ENCODE measurements around the gene CNTNAP5.

DNA sequence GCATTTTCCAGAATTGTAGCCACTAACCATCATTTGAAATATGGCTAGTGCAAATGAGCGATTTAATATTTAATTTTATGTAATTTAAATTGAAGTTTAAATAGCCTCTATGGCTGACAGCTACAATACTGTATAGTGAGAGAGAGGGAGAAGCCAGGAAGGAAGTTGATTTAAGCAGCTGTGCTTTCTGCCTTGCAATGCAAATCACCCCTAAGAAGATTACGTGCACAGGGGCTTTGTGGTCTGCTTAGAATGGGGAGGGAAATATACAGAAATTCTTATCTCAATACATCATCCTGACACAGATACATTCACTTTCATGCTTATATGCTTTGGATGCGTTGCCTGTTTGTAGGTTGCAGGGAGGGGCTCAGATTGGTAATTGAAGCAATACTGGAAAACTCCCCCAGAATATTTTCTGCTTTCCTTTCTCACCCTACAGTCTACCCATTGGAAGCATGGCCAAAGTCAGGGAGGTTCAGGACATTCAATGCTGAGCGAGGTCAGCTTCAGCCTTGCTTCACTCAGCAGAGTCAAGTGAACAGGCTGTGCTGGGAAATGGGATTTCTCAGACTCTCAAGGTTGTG lies 674.0 kb downstream of the CNTNAP5 start:
- TF ChIP-seq, protein P1, sequence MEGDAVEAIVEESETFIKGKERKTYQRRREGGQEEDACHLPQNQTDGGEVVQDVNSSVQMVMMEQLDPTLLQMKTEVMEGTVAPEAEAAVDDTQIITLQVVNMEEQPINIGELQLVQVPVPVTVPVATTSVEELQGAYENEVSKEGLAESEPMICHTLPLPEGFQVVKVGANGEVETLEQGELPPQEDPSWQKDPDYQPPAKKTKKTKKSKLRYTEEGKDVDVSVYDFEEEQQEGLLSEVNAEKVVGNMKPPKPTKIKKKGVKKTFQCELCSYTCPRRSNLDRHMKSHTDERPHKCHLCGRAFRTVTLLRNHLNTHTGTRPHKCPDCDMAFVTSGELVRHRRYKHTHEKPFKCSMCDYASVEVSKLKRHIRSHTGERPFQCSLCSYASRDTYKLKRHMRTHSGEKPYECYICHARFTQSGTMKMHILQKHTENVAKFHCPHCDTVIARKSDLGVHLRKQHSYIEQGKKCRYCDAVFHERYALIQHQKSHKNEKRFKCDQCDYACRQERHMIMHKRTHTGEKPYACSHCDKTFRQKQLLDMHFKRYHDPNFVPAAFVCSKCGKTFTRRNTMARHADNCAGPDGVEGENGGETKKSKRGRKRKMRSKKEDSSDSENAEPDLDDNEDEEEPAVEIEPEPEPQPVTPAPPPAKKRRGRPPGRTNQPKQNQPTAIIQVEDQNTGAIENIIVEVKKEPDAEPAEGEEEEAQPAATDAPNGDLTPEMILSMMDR (IDR thresholded peaks at IDR 0.05; ENCODE audit: poor library complexity) = no peak
- TF ChIP-seq EZH2 (IDR thresholded peaks at IDR 0.05; ENCODE audit: borderline replicate concordance) (no peak), EZH2phosphoT487 (IDR thresholded peaks at IDR 0.05; ENCODE audit: low read depth, severe bottlenecking, unreplicated experiment) (no peak)
